GM12878 (cell line): Measurements from ENCODE around the gene TMEM255A. TPM values are rescaled to one million over a fixed set of nuclear protein-coding genes. Genes with fewer than 3 reads are reported as not detected.

Experiments used
- BRCA1 ChIP-seq: IDR thresholded peaks from 2 replicates; pipeline ENCODE4 v1.6.1; 2011; ENCODE audit warnings: low read depth, low read length, improper control_type of control experiment
- JUND ChIP-seq: IDR thresholded peaks from 2 replicates; pipeline ENCODE4 v1.6.1; 2012; ENCODE audit warnings: low read depth, mild to moderate bottlenecking, low read length, improper control_type of control experiment, moderate library complexity
- LARP7 ChIP-seq: fragments of 450-650 bp; IDR thresholded peaks from 2 replicates; pipeline ENCODE4 v1.6.1; 2017; ENCODE audit warnings: mild to moderate bottlenecking
- MXI1 ChIP-seq: fragments of 150-350 bp; IDR thresholded peaks from 2 replicates; pipeline ENCODE4 v1.6.1; 2011; ENCODE audit warnings: low read depth, mild to moderate bottlenecking, inconsistent platforms, low read length, improper control_type of control experiment
- NFIC ChIP-seq: IDR thresholded peaks from 2 replicates; pipeline ENCODE4 v1.6.1; 2012; ENCODE audit warnings: low read depth, mild to moderate bottlenecking, inconsistent platforms, low read length, moderate library complexity
- NR2C1 ChIP-seq: fragments of 450-650 bp; IDR thresholded peaks from 2 replicates; pipeline ENCODE4 v1.6.1; 2017; ENCODE audit warnings: antibody characterized with exemption, mild to moderate bottlenecking, moderate library complexity
- RCOR1 ChIP-seq: conservative IDR thresholded peaks from 2 replicates; pipeline ENCODE4 v1.6.1; 2012; ENCODE audit warnings: low read depth, low read length, improper control_type of control experiment
- SMC3 ChIP-seq: IDR thresholded peaks from 2 replicates; pipeline ENCODE4 v1.6.1; 2011; ENCODE audit warnings: low read length, improper control_type of control experiment, borderline replicate concordance
- SUZ12 ChIP-seq: fragments of 200-600 bp; sonication (generic); IDR thresholded peaks from one replicate; pipeline ENCODE4 v1.6.1; 2018; ENCODE audit warnings: antibody characterized with exemption, mild to moderate bottlenecking; ENCODE audit not compliant: unreplicated experiment
- TAF1 ChIP-seq: IDR thresholded peaks from 2 replicates; pipeline ENCODE4 v1.6.1; 2011; ENCODE audit warnings: mild to moderate bottlenecking, low read depth, low read length, borderline replicate concordance
- polyA plus RNA-seq, 11 experiments: library from polyadenylated mRNA; depleted of rRNA in 4 of 11; unstranded in 6 of 11; stranded (reverse) in 5 of 11; fragments of >200 nt; fragmentation: Nextera tagmentation in 4 of 11; fragmentation: Illumina TruSeq in 1 of 11; extraction: Ambion mirVana in 4 of 11; extraction: Trizol in 1 of 11; gene quantifications; 1 replicate in 1 of 11; 2 replicates in 10 of 11; pipeline versions ENCODE4 v1.2.1 to v1.2.3, GENCODE V29; 2011 to 2016; ENCODE audit warnings: inconsistent platforms in 2 of 11, missing spikeins in 2 of 11, low read depth in 1 of 11
- total RNA-seq, 4 experiments: library from RNA; depleted of rRNA in 3 of 4; stranded (reverse); fragments of >200 nt in 3 of 4; fragmentation: Illumina TruSeq in 1 of 4; extraction: Trizol in 1 of 4; gene quantifications; 2 replicates each; pipeline versions ENCODE4 v1.2.1 to v1.2.3, GENCODE V29; 2013 to 2021
- TF ChIP-seq, protein P1 (sequence below), 3 experiments: IDR thresholded peaks in 2 of 3; conservative IDR thresholded peaks in 1 of 3; 2 replicates each; pipeline ENCODE4 v1.5.1; 2011; ENCODE audit warnings: low read depth in 3 of 3, low read length in 3 of 3, mild to moderate bottlenecking in 3 of 3, control low read depth in 2 of 3, moderate library complexity in 2 of 3, inconsistent platforms in 1 of 3, mixed read lengths in 1 of 3; ENCODE audit not compliant: control insufficient read depth in 2 of 3, insufficient read depth in 1 of 3; ENCODE audit errors: extremely low read depth in 1 of 3
- TF ChIP-seq, protein P2 (sequence below): fragments of 450-650 bp; IDR thresholded peaks from 2 replicates; pipeline ENCODE4 v1.6.1; 2018; ENCODE audit warnings: mild to moderate bottlenecking, low read depth, moderate library complexity; ENCODE audit not compliant: partially characterized antibody
- TF ChIP-seq, protein P3 (sequence below): fragments of 450-650 bp; formaldehyde crosslinking; IDR thresholded peaks from 2 replicates; pipeline ENCODE4 v1.4.0; 2020; ENCODE audit warnings: mild to moderate bottlenecking, moderate library complexity
- TF ChIP-seq, protein P4 (sequence below): IDR thresholded peaks from 2 replicates; pipeline ENCODE4 v1.6.1; 2012; ENCODE audit warnings: low read depth, low read length, improper control_type of control experiment

TMEM255A gene
- total and polyA plus RNA-seq, 10 of the 15 experiments (the other 5 are each of a cell fraction or from before 2014, with no cell fraction given) = 0.90 to 5.4 (median 1.3) TPM

DNA sequence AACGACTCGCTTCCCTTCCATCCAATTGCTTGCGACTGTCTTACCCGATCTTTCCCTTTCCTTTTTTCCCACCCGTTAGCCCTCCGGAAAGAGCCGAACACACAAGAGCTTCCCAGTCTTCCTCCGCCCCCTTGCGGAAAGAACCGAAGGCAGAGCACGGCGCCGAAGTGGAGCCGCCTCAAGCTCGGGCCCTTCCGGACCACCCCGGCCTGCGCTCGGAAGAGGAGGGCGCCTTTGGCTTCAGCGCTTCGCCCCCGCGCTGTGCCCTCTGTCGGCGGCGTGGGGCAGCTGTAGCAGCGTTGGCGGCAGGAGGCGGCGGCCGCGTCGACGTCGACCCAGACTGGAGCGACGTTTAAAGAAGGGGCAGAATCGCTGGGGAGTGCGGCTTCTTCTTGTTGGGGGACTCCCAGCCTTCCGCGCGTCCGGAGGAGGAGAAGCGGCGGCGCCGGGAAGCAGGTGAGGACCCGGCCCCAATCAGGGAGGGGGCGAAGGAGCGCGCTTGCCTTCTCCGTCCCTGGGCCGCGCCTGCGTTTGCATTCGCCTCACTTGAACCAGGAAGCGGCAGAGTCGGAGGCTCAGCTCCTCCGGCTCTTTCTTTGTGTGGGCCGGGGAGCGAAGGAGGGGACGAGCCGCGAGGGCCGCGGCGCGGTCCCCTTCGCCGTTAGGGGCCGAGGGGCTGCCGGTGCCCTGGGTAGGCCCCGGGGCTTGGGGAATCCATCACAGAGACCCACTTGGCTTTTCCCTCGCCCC, 60.6 kb downstream of the TMEM255A start, which contains the start of gene ZBTB33 (continued):
- 0 out of 2 replicates have a peak, but pooled peaks have one; percentile 29 for TF ChIP-seq TAF1
- TF ChIP-seq SUZ12 = no peak
- TF ChIP-seq, protein P1, sequence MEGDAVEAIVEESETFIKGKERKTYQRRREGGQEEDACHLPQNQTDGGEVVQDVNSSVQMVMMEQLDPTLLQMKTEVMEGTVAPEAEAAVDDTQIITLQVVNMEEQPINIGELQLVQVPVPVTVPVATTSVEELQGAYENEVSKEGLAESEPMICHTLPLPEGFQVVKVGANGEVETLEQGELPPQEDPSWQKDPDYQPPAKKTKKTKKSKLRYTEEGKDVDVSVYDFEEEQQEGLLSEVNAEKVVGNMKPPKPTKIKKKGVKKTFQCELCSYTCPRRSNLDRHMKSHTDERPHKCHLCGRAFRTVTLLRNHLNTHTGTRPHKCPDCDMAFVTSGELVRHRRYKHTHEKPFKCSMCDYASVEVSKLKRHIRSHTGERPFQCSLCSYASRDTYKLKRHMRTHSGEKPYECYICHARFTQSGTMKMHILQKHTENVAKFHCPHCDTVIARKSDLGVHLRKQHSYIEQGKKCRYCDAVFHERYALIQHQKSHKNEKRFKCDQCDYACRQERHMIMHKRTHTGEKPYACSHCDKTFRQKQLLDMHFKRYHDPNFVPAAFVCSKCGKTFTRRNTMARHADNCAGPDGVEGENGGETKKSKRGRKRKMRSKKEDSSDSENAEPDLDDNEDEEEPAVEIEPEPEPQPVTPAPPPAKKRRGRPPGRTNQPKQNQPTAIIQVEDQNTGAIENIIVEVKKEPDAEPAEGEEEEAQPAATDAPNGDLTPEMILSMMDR (IDR thresholded peaks at IDR 0.05 in 2 of 3, conservative IDR thresholded peaks at IDR 0.05 in 1 of 3; ENCODE audit: control insufficient read depth in 2 of 3, extremely low read depth in 1 of 3, insufficient read depth in 1 of 3, low read depth in 3 of 3, low read length in 3 of 3) = peak; percentile 53 to 63 (median 55); a peak in 5 of 6 replicates
- no peak for TF ChIP-seq NR2C1
- TF ChIP-seq MXI1 = no peak
- TF ChIP-seq NFIC = no peak
- TF ChIP-seq, protein P2, sequence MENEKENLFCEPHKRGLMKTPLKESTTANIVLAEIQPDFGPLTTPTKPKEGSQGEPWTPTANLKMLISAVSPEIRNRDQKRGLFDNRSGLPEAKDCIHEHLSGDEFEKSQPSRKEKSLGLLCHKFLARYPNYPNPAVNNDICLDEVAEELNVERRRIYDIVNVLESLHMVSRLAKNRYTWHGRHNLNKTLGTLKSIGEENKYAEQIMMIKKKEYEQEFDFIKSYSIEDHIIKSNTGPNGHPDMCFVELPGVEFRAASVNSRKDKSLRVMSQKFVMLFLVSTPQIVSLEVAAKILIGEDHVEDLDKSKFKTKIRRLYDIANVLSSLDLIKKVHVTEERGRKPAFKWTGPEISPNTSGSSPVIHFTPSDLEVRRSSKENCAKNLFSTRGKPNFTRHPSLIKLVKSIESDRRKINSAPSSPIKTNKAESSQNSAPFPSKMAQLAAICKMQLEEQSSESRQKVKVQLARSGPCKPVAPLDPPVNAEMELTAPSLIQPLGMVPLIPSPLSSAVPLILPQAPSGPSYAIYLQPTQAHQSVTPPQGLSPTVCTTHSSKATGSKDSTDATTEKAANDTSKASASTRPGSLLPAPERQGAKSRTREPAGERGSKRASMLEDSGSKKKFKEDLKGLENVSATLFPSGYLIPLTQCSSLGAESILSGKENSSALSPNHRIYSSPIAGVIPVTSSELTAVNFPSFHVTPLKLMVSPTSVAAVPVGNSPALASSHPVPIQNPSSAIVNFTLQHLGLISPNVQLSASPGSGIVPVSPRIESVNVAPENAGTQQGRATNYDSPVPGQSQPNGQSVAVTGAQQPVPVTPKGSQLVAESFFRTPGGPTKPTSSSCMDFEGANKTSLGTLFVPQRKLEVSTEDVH = no peak
- TF ChIP-seq, protein P3, sequence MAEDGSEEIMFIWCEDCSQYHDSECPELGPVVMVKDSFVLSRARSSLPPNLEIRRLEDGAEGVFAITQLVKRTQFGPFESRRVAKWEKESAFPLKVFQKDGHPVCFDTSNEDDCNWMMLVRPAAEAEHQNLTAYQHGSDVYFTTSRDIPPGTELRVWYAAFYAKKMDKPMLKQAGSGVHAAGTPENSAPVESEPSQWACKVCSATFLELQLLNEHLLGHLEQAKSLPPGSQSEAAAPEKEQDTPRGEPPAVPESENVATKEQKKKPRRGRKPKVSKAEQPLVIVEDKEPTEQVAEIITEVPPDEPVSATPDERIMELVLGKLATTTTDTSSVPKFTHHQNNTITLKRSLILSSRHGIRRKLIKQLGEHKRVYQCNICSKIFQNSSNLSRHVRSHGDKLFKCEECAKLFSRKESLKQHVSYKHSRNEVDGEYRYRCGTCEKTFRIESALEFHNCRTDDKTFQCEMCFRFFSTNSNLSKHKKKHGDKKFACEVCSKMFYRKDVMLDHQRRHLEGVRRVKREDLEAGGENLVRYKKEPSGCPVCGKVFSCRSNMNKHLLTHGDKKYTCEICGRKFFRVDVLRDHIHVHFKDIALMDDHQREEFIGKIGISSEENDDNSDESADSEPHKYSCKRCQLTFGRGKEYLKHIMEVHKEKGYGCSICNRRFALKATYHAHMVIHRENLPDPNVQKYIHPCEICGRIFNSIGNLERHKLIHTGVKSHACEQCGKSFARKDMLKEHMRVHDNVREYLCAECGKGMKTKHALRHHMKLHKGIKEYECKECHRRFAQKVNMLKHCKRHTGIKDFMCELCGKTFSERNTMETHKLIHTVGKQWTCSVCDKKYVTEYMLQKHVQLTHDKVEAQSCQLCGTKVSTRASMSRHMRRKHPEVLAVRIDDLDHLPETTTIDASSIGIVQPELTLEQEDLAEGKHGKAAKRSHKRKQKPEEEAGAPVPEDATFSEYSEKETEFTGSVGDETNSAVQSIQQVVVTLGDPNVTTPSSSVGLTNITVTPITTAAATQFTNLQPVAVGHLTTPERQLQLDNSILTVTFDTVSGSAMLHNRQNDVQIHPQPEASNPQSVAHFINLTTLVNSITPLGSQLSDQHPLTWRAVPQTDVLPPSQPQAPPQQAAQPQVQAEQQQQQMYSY = no peak
- no peak for TF ChIP-seq JUND
- TF ChIP-seq, protein P4, sequence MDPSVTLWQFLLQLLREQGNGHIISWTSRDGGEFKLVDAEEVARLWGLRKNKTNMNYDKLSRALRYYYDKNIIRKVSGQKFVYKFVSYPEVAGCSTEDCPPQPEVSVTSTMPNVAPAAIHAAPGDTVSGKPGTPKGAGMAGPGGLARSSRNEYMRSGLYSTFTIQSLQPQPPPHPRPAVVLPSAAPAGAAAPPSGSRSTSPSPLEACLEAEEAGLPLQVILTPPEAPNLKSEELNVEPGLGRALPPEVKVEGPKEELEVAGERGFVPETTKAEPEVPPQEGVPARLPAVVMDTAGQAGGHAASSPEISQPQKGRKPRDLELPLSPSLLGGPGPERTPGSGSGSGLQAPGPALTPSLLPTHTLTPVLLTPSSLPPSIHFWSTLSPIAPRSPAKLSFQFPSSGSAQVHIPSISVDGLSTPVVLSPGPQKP = no peak
- peak; percentile 64; the same call in 1 of the 2 replicates for TF ChIP-seq LARP7
- no peak for TF ChIP-seq RCOR1
- TF ChIP-seq BRCA1 = no peak
- TF ChIP-seq SMC3 = peak; percentile 46; the same call in 1 of the 2 replicates
